Measurements from ENCODE around the gene RIMOC1. TPM values are rescaled to one million over a fixed set of nuclear protein-coding genes. Genes with fewer than 3 reads are reported as not detected.

The RIMOC1 gene
- total RNA-seq, 1 experiment from 2014 or later: 30.5 TPM

- no peak for TF ChIP-seq ZNF532 (CRISPR knock-in tag; IDR thresholded peaks at IDR 0.05; ENCODE audit: borderline replicate concordance)
These were observed 40.2 kb upstream of the RIMOC1 start (continued) for GRCh38 chr5:41863871-41864486.

- CTCF ChIA-PET: interaction anchor here (0.6 to 2.2 kb wide), 3 partner anchors 13 to 1020 kb away, joined by 3 to 8 read pairs (median 6); no protein-coding TSS in a partner anchor
- ATAC-seq (peak; percentile 24), DNase-seq (ENCODE audit: low spot score) (peak; percentile 55)
- Mint-ChIP-seq H3K4me3 (peak overlapping the region; percentile 83), H3K27me3 (ENCODE audit: low read depth) (peaks cover 43% of the 10 kb centered on the region), H3K36me3 (no peaks in the 10 kb centered on the region), H3K27ac (no peak overlapping the region), H3K4me1 (peaks cover 9% of the 10 kb centered on the region), H3K9me3 (no peaks in the 10 kb centered on the region)
- POLR2A ChIA-PET: interaction anchor here (0.7 to 1.0 kb wide), 2 partner anchors 34 to 35 kb away, joined by 3 read pairs; partner anchors contain the start of gene RIMOC1
- TF ChIP-seq NFE2L1 (CRISPR knock-in tag; IDR thresholded peaks at IDR 0.05) (0 out of 2 replicates have a peak, but pooled peaks have one; percentile 15), USF1 (CRISPR knock-in tag; IDR thresholded peaks at IDR 0.05) (no peak)
These were observed 34.9 kb upstream of the RIMOC1 start for GRCh38 chr5:41869151-41869723.

- Mint-ChIP-seq H3K4me3 (peak within 1 kb of the TSS; percentile 83), H3K9me3 (peaks cover 4% of the 10 kb centered on the region; the same call in 1 of the 2 replicates), H3K36me3 (no peaks in the 10 kb centered on the region), H3K27ac (no peak within 1 kb of the TSS), H3K27me3 (ENCODE audit: low read depth) (peaks cover 43% of the 10 kb centered on the region), H3K4me1 (peaks cover 9% of the 10 kb centered on the region)
- POLR2A ChIA-PET: interaction anchor here (1.0 to 1.5 kb wide), 2 partner anchors 34 kb away, joined by 3 to 7 read pairs; partner anchors contain the start of gene RIMOC1
- ATAC-seq: peak; percentile 79
- DNase-seq (ENCODE audit: low spot score): peak; percentile 82
- CTCF ChIA-PET: interaction anchor here (2.2 kb wide), 1 partner anchor 187 kb away, joined by 6 read pairs; no protein-coding TSS in a partner anchor
- peak; percentile 20 for TF ChIP-seq FOXP4 (CRISPR knock-in tag; IDR thresholded peaks at IDR 0.05)
- no peak for TF ChIP-seq CDX4 (CRISPR knock-in tag; IDR thresholded peaks at IDR 0.05; ENCODE audit: borderline replicate concordance)
- TF ChIP-seq NFYB (CRISPR knock-in tag; conservative IDR thresholded peaks at IDR 0.05; ENCODE audit: low read depth): no peak
- TF ChIP-seq KAT7 (CRISPR knock-in tag; IDR thresholded peaks at IDR 0.05; ENCODE audit: borderline replicate concordance): peak; percentile 63; the same call in 1 of the 2 replicates
- TF ChIP-seq ZBTB21 (CRISPR knock-in tag; IDR thresholded peaks at IDR 0.05; ENCODE audit: borderline replicate concordance): no peak
- TF ChIP-seq ETV6 (CRISPR knock-in tag; IDR thresholded peaks at IDR 0.05): peak; percentile 82
- TF ChIP-seq ZSCAN18 (CRISPR knock-in tag; IDR thresholded peaks at IDR 0.05): no peak
- TF ChIP-seq CREB1 (CRISPR knock-in tag; IDR thresholded peaks at IDR 0.05): no peak
- no peak for TF ChIP-seq FOXJ3 (CRISPR knock-in tag; IDR thresholded peaks at IDR 0.05; ENCODE audit: borderline replicate concordance)
- TF ChIP-seq PRDM15 (CRISPR knock-in tag; IDR thresholded peaks at IDR 0.05): peak; percentile 27; the same call in 1 of the 2 replicates
- TF ChIP-seq TEAD4 (CRISPR knock-in tag; IDR thresholded peaks at IDR 0.05): no peak
- no peak for TF ChIP-seq ZNF671 (CRISPR knock-in tag; IDR thresholded peaks at IDR 0.05)
These were observed 34.2 kb upstream of the RIMOC1 start, which contains the start of gene OXCT1 for GRCh38 chr5:41869724-41870626. OXCT1 (minus strand) TSS chr5:41870425; CDS start chr5:41870358, 67 bp downstream.
